Trophoblast cell (in vitro differentiated cells and primary cell): ENCODE results near the gene NRXN2.

Experiments
- DNase-seq, 2 donors: peaks; one replicate each; pipeline ENCODE4 v3.0.0-alpha.2; 2016
- H2AFZ ChIP-seq: 2 replicates; pipeline ENCODE4 v1.6.1; 2013; ENCODE audit warnings: low read length, moderate library complexity, mild to moderate bottlenecking; ENCODE audit not compliant: insufficient read depth, poor library complexity
- H2AK5ac ChIP-seq: 2 replicates; pipeline ENCODE4 v1.6.1; 2013; ENCODE audit warnings: mild to moderate bottlenecking, low read length
- H2BK120ac ChIP-seq: 2 replicates; pipeline ENCODE4 v1.6.1; 2013; ENCODE audit warnings: low read length, mild to moderate bottlenecking, moderate library complexity; ENCODE audit not compliant: insufficient read depth, poor library complexity
- H2BK12ac ChIP-seq: 2 replicates; pipeline ENCODE4 v1.6.1; 2013; ENCODE audit warnings: mild to moderate bottlenecking, low read length, moderate library complexity
- H2BK5ac ChIP-seq: 2 replicates; pipeline ENCODE4 v1.6.1; 2013; ENCODE audit warnings: low read length, low read depth, moderate library complexity, mild to moderate bottlenecking; ENCODE audit not compliant: poor library complexity
- H3K14ac ChIP-seq: 2 replicates; pipeline ENCODE4 v1.6.1; 2013; ENCODE audit warnings: mild to moderate bottlenecking, low read length
- H3K18ac ChIP-seq: 2 replicates; pipeline ENCODE4 v1.6.1; 2013; ENCODE audit warnings: mild to moderate bottlenecking, low read length
- H3K23ac ChIP-seq: 2 replicates; pipeline ENCODE4 v1.6.1; 2013; ENCODE audit warnings: low read length
- H3K27ac ChIP-seq: 2 replicates; pipeline ENCODE4 v1.5.1; 2013; ENCODE audit warnings: low read depth, mild to moderate bottlenecking, inconsistent platforms, low read length, moderate library complexity
- H3K27me3 ChIP-seq: 2 replicates; pipeline ENCODE4 v1.6.1; 2013; ENCODE audit warnings: inconsistent platforms, mild to moderate bottlenecking, low read length, moderate library complexity; ENCODE audit not compliant: insufficient read depth
- H3K36me3 ChIP-seq, 2 experiments: 1 replicate in 1 of 2; 2 replicates in 1 of 2; pipeline ENCODE4 v1.6.1; 2013; ENCODE audit warnings: low read length in 2 of 2, mild to moderate bottlenecking in 2 of 2, moderate library complexity in 1 of 2; ENCODE audit not compliant: insufficient read depth in 2 of 2, control insufficient read depth in 1 of 2
- H3K4ac ChIP-seq: 2 replicates; pipeline ENCODE4 v1.6.1; 2013; ENCODE audit warnings: low read depth, mild to moderate bottlenecking, low read length, moderate library complexity
- H3K4me1 ChIP-seq, 2 experiments: 1 replicate in 1 of 2; 2 replicates in 1 of 2; pipeline ENCODE4 v1.6.1; 2013; ENCODE audit warnings: low read length in 2 of 2, mild to moderate bottlenecking in 2 of 2, moderate library complexity in 1 of 2; ENCODE audit not compliant: insufficient read depth in 2 of 2, control insufficient read depth in 1 of 2
- H3K4me2 ChIP-seq: 2 replicates; pipeline ENCODE4 v1.6.1; 2013; ENCODE audit warnings: inconsistent platforms, mild to moderate bottlenecking, low read length, moderate library complexity
- H3K4me3 ChIP-seq: 2 replicates; pipeline ENCODE4 v1.5.1; 2013; ENCODE audit warnings: mild to moderate bottlenecking, low read depth, low read length, inconsistent platforms
- H3K79me1 ChIP-seq: one replicate; pipeline ENCODE4 v1.6.1; 2013; ENCODE audit warnings: low read length
- H3K79me2 ChIP-seq: 2 replicates; pipeline ENCODE4 v1.6.1; 2013; ENCODE audit warnings: low read length, mild to moderate bottlenecking; ENCODE audit not compliant: control insufficient read depth, insufficient read depth, poor library complexity
- H3K9ac ChIP-seq: 2 replicates; pipeline ENCODE4 v1.6.1; 2013; ENCODE audit warnings: mild to moderate bottlenecking, low read length
- H3K9me3 ChIP-seq: 2 replicates; pipeline ENCODE4 v1.6.1; 2013; ENCODE audit warnings: low read depth, mild to moderate bottlenecking, control low read depth, inconsistent platforms, low read length; ENCODE audit not compliant: insufficient read depth
- H4K12ac ChIP-seq: 2 replicates; pipeline ENCODE4 v1.6.1; 2013; ENCODE audit warnings: low read depth, mild to moderate bottlenecking, low read length, moderate library complexity
- H4K8ac ChIP-seq: 2 replicates; pipeline ENCODE4 v1.6.1; 2013; ENCODE audit warnings: low read depth, mild to moderate bottlenecking, low read length, moderate library complexity
- H4K91ac ChIP-seq: one replicate; pipeline ENCODE4 v1.6.1; 2013; ENCODE audit warnings: low read depth, mild to moderate bottlenecking, low read length, moderate library complexity
- WGBS: extraction: QIAGEN DNeasy Blood & Tissue Kit; methylation state at CpG from one replicate; pipeline ENCODE4 v1.1.7; 2013; ENCODE audit warnings: missing lambda C conversion rate; ENCODE audit not compliant: insufficient read length, insufficient coverage; ENCODE audit errors: extremely low coverage; 5-methylcytosine and 5-hydroxymethylcytosine counted together

NRXN2 gene

DNA sequence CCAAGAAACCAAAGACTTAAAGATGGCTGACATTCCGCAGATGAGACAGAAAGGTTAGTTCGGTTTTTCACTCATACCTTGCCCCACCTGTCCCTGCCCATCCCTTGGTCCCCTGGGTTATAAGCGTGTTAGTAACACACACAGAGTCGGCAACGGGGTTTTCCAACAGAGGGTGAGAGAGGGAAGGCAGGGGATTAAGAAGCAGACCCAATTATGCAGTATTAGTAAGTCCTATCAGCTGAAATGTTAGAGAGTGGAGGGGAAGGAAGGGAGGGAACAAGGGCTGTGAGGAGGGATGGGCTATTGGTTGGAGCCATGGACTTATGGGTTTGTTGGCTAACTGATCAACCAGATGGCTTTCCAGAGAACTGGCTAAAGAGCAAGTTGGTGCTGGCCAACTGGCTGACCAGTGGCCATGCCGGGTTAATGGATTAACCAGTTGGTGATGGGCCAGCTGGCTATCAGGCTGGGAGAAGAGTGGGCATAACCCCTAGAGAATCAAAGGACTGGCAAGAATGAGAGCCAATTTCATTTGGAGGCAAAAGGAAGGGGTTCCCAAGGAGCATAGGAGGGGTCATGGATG lies 45.5 kb downstream of the NRXN2 start:
- Histone ChIP-seq H3K27ac (no peak overlapping the region), H3K14ac (no peak overlapping the region), H3K36me3 (no peaks in the 10 kb centered on the region), H3K18ac (no peak overlapping the region), H2AFZ (no peak overlapping the region), H3K79me2 (no peaks in the 10 kb centered on the region), H2AK5ac (no peak overlapping the region), H3K27me3 (peaks cover under 1% of the 10 kb centered on the region), H3K4ac (no peak overlapping the region), H3K9me3 (no peaks in the 10 kb centered on the region), H2BK5ac (no peak overlapping the region), H4K8ac (no peak overlapping the region), H3K4me3 (no peak overlapping the region), H3K4me2 (no peak overlapping the region), H4K91ac (no peak overlapping the region), H3K4me1 (no peaks in the 10 kb centered on the region), H4K12ac (no peak overlapping the region), H3K79me1 (no peaks in the 10 kb centered on the region), H3K9ac (no peak overlapping the region), H2BK120ac (no peak overlapping the region), H2BK12ac (no peak overlapping the region), H3K23ac (peak overlapping the region; percentile 73)
- WGBS, result no CpG with 5 or more reads among the region's 6 CpGs
- DNase-seq, result no peak

DNA sequence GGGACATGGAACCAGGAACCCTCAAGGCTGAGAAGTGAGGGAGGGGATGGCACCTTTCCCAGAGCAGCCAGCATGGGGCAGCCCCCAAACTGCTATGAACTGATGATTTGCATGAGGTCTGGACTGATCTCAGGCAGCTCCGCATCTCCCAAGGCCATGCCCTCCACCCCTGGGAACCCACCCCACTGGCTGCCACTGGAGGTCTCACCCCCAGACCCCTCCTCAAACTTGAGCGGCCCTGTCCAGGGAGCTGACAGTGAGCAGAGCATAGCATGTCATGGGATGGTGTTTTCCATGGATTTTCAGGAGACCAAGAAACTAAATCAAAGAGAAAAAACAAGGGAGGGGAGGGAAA lies 46.8 kb downstream of the NRXN2 start:
- H3K18ac ChIP-seq, result no peak overlapping the region

DNA sequence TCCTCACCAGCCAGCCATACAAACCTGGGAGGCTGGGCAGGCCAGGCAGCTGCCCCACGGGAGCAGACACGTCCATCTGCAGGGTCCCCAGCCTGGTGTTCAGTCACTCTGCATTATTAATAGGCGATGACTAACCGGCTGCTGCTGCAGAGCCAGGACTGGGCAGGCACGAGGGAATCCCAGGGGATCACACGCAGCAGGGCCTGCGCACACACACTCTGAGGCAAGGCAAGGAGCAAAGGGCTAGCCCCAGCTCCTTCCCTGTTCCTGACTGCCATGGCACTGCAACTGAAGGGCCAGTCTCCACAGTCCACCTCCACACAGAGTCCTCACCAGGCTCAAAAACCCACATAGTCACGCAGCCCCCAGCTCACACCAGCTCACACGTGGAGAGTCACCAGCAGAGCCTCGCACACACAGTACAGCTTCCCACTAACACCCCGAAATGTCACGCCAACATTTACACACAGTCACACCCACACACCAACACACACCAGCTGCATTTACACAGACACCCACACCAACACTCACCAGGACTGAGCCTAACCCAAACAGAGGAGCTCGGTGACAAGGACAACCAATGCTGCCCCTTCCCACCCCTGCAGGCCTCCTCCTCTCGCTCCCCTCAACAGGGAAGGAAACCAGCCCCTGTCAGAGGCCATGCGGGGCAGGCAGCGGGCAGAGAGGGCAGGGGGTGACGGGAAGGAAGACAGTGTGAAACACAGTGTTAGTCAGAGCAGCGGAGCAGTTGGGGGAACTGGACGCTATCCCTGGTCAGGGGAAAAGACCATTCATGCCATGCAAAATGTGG lies 47.3 kb downstream of the NRXN2 start:
- Histone ChIP-seq H2BK12ac (no peak overlapping the region), H3K79me2 (no peaks in the 10 kb centered on the region), H3K79me1 (no peaks in the 10 kb centered on the region), H3K9ac (no peak overlapping the region), H4K12ac (no peak overlapping the region), H3K9me3 (no peaks in the 10 kb centered on the region), H3K4me3 (no peak overlapping the region), H2AK5ac (no peak overlapping the region), H3K27ac (no peak overlapping the region), H4K8ac (no peak overlapping the region), H2AFZ (no peak overlapping the region), H2BK5ac (no peak overlapping the region), H3K14ac (no peak overlapping the region), H3K4ac (no peak overlapping the region), H3K36me3 (no peaks in the 10 kb centered on the region), H3K4me1 (no peaks in the 10 kb centered on the region), H3K4me2 (no peak overlapping the region), H2BK120ac (no peak overlapping the region), H3K18ac (no peak overlapping the region), H3K27me3 (peaks cover 3% of the 10 kb centered on the region), H3K23ac (no peak overlapping the region), H4K91ac (no peak overlapping the region)
- peak in 1 of 2 donors; percentile 16 for DNase-seq
- WGBS, result no CpG with 5 or more reads among the region's 19 CpGs

More for the DNA sequence above, 46.8 kb downstream of the NRXN2 start:
- Histone ChIP-seq H2AK5ac (no peak overlapping the region), H3K27me3 (peaks cover 3% of the 10 kb centered on the region), H3K4ac (no peak overlapping the region), H2BK5ac (no peak overlapping the region), H3K27ac (no peak overlapping the region), H3K4me1 (no peaks in the 10 kb centered on the region), H4K8ac (no peak overlapping the region), H2AFZ (no peak overlapping the region), H3K79me1 (no peaks in the 10 kb centered on the region), H3K79me2 (no peaks in the 10 kb centered on the region), H3K4me2 (no peak overlapping the region), H2BK12ac (no peak overlapping the region), H3K14ac (no peak overlapping the region), H3K36me3 (no peaks in the 10 kb centered on the region), H3K23ac (no peak overlapping the region), H2BK120ac (no peak overlapping the region), H3K4me3 (no peak overlapping the region), H3K9me3 (no peaks in the 10 kb centered on the region), H4K91ac (no peak overlapping the region), H4K12ac (no peak overlapping the region), H3K9ac (no peak overlapping the region)
- no CpG with 5 or more reads among the region's 2 CpGs for WGBS
- DNase-seq, result no peak

DNA sequence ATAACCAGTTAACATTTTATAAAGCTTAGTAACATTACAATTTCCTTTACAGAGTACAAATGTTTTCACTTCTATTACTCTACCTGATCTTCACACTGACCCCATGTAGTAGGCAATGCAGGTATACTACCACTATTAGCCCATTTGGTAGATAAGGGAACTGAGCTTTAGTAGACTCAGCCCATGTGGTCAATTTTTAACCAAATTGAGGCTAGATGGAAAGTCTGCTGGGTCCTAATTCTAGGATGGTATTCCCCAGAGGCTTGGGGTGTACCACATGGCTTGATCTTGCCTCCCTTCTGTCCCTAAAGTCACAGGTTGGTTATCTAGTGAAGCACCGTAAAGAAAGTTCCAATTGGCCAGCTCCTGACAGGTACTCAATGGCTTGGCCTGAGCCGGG lies 48.2 kb downstream of the NRXN2 start:
- no peaks in the 10 kb centered on the region for H3K4me1 ChIP-seq
- H3K79me1 ChIP-seq, result no peaks in the 10 kb centered on the region
- DNase-seq, result no peak
- H4K91ac ChIP-seq, result no peak overlapping the region
- H4K12ac ChIP-seq, result no peak overlapping the region
- no peak overlapping the region for H3K27ac ChIP-seq
- WGBS, result no CpG with 5 or more reads among the region's 2 CpGs
- H3K9ac ChIP-seq, result no peak overlapping the region
- no peak overlapping the region for H2BK120ac ChIP-seq
- H2AK5ac ChIP-seq, result no peak overlapping the region
- H3K4me3 ChIP-seq, result no peak overlapping the region
- no peak overlapping the region for H3K23ac ChIP-seq
- H3K9me3 ChIP-seq, result no peaks in the 10 kb centered on the region
- no peak overlapping the region for H3K4ac ChIP-seq
- H3K14ac ChIP-seq, result no peak overlapping the region
- no peaks in the 10 kb centered on the region for H3K79me2 ChIP-seq
- H4K8ac ChIP-seq, result no peak overlapping the region
- H3K36me3 ChIP-seq, result no peaks in the 10 kb centered on the region
- H3K27me3 ChIP-seq, result peaks cover 3% of the 10 kb centered on the region
- no peak overlapping the region for H3K18ac ChIP-seq
- no peak overlapping the region for H2BK12ac ChIP-seq
- H2BK5ac ChIP-seq, result no peak overlapping the region
- no peak overlapping the region for H2AFZ ChIP-seq
- H3K4me2 ChIP-seq, result no peak overlapping the region
